GM23248 (cell line): ENCODE data around the gene PTCD2. TPM values are rescaled to one million over a fixed set of nuclear protein-coding genes. Genes with fewer than 3 reads are reported as not detected.

Source experiments
- DNase-seq: peaks from one replicate; pipeline ENCODE4 v3.0.0-alpha.2; 2015
- H2AFZ ChIP-seq: fragments of 200-600 bp; sonication (generic); 2 replicates; pipeline ENCODE4 v1.6.1; 2016; ENCODE audit warnings: antibody characterized with exemption
- H3F3A ChIP-seq: fragments of 200-600 bp; sonication (generic); 2 replicates; pipeline ENCODE4 v1.6.1; 2016; ENCODE audit warnings: mild to moderate bottlenecking, antibody characterized with exemption, mixed run types; ENCODE audit not compliant: insufficient read depth
- H3K27ac ChIP-seq: fragments of 200-600 bp; sonication (generic); 2 replicates; pipeline ENCODE4 v1.5.1; 2016; ENCODE audit warnings: mild to moderate bottlenecking
- H3K27me3 ChIP-seq: fragments of 200-600 bp; sonication (generic); replicated peaks from 2 replicates; pipeline ENCODE4 v1.6.1; 2016; ENCODE audit warnings: mild to moderate bottlenecking; ENCODE audit not compliant: insufficient read depth
- H3K36me3 ChIP-seq: fragments of 200-600 bp; sonication (generic); 2 replicates; pipeline ENCODE4 v1.6.1; 2016; ENCODE audit warnings: low read depth, mild to moderate bottlenecking
- H3K4me1 ChIP-seq: fragments of 200-600 bp; sonication (generic); 2 replicates; pipeline ENCODE4 v1.6.1; 2016; ENCODE audit warnings: mild to moderate bottlenecking; ENCODE audit not compliant: insufficient read depth
- H3K4me2 ChIP-seq: fragments of 200-600 bp; sonication (generic); one replicate; pipeline ENCODE4 v1.6.1; 2016; ENCODE audit warnings: mild to moderate bottlenecking; ENCODE audit not compliant: unreplicated experiment
- H3K4me3 ChIP-seq: fragments of 200-600 bp; sonication (generic); 2 replicates; pipeline ENCODE4 v1.5.1; 2016; ENCODE audit warnings: mild to moderate bottlenecking
- H3K79me2 ChIP-seq: fragments of 200-600 bp; sonication (generic); 2 replicates; pipeline ENCODE4 v1.6.1; 2016; ENCODE audit warnings: mild to moderate bottlenecking; ENCODE audit not compliant: insufficient read depth
- H3K9ac ChIP-seq: fragments of 200-600 bp; sonication (generic); 2 replicates; pipeline ENCODE4 v1.6.1; 2016; ENCODE audit warnings: mild to moderate bottlenecking
- H3K9me2 ChIP-seq: fragments of 200-600 bp; sonication (generic); 2 replicates; pipeline ENCODE4 v1.6.1; 2016; ENCODE audit warnings: mixed run types, mild to moderate bottlenecking, moderate library complexity; ENCODE audit not compliant: insufficient read depth
- H3K9me3 ChIP-seq: fragments of 200-600 bp; sonication (generic); one replicate; pipeline ENCODE4 v1.6.1; 2017; ENCODE audit warnings: low read depth
- H4K20me1 ChIP-seq: fragments of 200-600 bp; sonication (generic); 2 replicates; pipeline ENCODE4 v1.6.0; 2016; ENCODE audit not compliant: insufficient read depth
- EZH2 ChIP-seq: fragments of 200-600 bp; sonication (generic); IDR thresholded peaks from 2 replicates; pipeline ENCODE4 v1.6.1; 2018; ENCODE audit warnings: antibody characterized with exemption, mild to moderate bottlenecking; ENCODE audit not compliant: insufficient read depth, poor library complexity, severe bottlenecking
- EZH2phosphoT487 ChIP-seq: fragments of 200-600 bp; sonication (generic); IDR thresholded peaks from 2 replicates; pipeline ENCODE4 v1.6.1; 2018; ENCODE audit warnings: antibody characterized with exemption, moderate library complexity, mild to moderate bottlenecking, low read depth; ENCODE audit not compliant: insufficient read depth
- WGBS, 2 experiments: methylation state at CpG; one replicate each; pipeline ENCODE4 v1.1.6; 2015 to 2017; ENCODE audit warnings: low lambda C conversion rate in 2 of 2, low coverage in 1 of 2; ENCODE audit errors: missing lambda C conversion rate in 2 of 2; 5-methylcytosine and 5-hydroxymethylcytosine counted together
- in situ Hi-C: fragments of 300-500 bp; cut with MboI; formaldehyde crosslinking; loops from 2 replicates; pipeline ENCODE4 v1.15.0; 2020
- polyA plus RNA-seq: library from polyadenylated mRNA; unstranded; fragments of >200 nt; fragmentation: Nextera tagmentation; extraction: Ambion mirVana; gene quantifications from 2 replicates; pipeline ENCODE4 v1.2.1, GENCODE V29; 2016
- total RNA-seq: library from RNA; depleted of rRNA; stranded (reverse); fragments of >200 nt; shearing (Covaris generic); gene quantifications from 2 replicates; pipeline ENCODE4 v1.2.3, GENCODE V29; 2014

PTCD2 gene
- total and polyA plus RNA-seq, 2 experiments from 2014 or later, result 11.1 to 15.5 TPM

GRCh38 chr5:72347801-72348308 lies 27.7 kb downstream of the PTCD2 start:
- H3K9me3 ChIP-seq, result no peaks in the 10 kb centered on the region
- no peaks in the 10 kb centered on the region for H3K27me3 ChIP-seq
- H3K4me3 ChIP-seq, result peak overlapping the region; percentile 35
- H4K20me1 ChIP-seq, result no peaks in the 10 kb centered on the region
- H3K27ac ChIP-seq, result peak overlapping the region; percentile 86
- peak overlapping the region; percentile 14; the same call in 1 of the 2 replicates for H2AFZ ChIP-seq
- 1% methylated on average over 4 of the region's 4 CpGs for WGBS, 2 experiments
- in situ Hi-C loops, result no loop called here
- TF ChIP-seq EZH2phosphoT487 (no peak), EZH2 (no peak)
- H3K79me2 ChIP-seq, result no peaks in the 10 kb centered on the region
- H3K9me2 ChIP-seq, result no peaks in the 10 kb centered on the region
- H3K9ac ChIP-seq, result peak overlapping the region; percentile 53
- peaks cover 23% of the 10 kb centered on the region for H3K4me1 ChIP-seq
- DNase-seq, result peak; percentile 96
- H3K36me3 ChIP-seq, result peaks cover 14% of the 10 kb centered on the region; the same call in 1 of the 2 replicates
- peaks cover 36% of the 10 kb centered on the region for H3F3A ChIP-seq
- H3K4me2 ChIP-seq, result peak overlapping the region; percentile 62

- Histone ChIP-seq H2AFZ (no peak overlapping the region), H3K4me3 (no peak overlapping the region), H3K9me3 (no peaks in the 10 kb centered on the region), H3K27ac (no peak overlapping the region), H3K9me2 (no peaks in the 10 kb centered on the region), H3K4me1 (peaks cover 33% of the 10 kb centered on the region), H3K36me3 (no peaks in the 10 kb centered on the region), H3F3A (peaks cover 40% of the 10 kb centered on the region), H4K20me1 (no peaks in the 10 kb centered on the region), H3K4me2 (no peak overlapping the region), H3K27me3 (no peaks in the 10 kb centered on the region), H3K9ac (no peak overlapping the region), H3K79me2 (no peaks in the 10 kb centered on the region)
- no peak for TF ChIP-seq EZH2
- no peak for TF ChIP-seq EZH2phosphoT487
- 73 to 82% methylated on average over 2 of the region's 2 CpGs for WGBS, 2 experiments
- in situ Hi-C loops, result loop anchor here (10.0 kb wide), 1 partner anchor 493 kb away; no protein-coding TSS in a partner anchor
- peak; percentile 19 for DNase-seq
Observed at GRCh38 chr5:72351376-72351775, 31.2 kb downstream of the PTCD2 start.

GRCh38 chr5:72352616-72353015 lies 32.4 kb downstream of the PTCD2 start:
- no peaks in the 10 kb centered on the region for H3K9me2 ChIP-seq
- H3F3A ChIP-seq, result peaks cover 28% of the 10 kb centered on the region
- no peaks in the 10 kb centered on the region for H3K9me3 ChIP-seq
- H4K20me1 ChIP-seq, result no peaks in the 10 kb centered on the region
- H3K9ac ChIP-seq, result peak overlapping the region; percentile 17; the same call in 1 of the 2 replicates
- 97% methylated on average over 1 of the region's 1 CpG for WGBS, 2 experiments
- H3K4me2 ChIP-seq, result no peak overlapping the region
- no peak for TF ChIP-seq EZH2phosphoT487
- TF ChIP-seq EZH2, result no peak
- no peak overlapping the region for H2AFZ ChIP-seq
- no peaks in the 10 kb centered on the region for H3K79me2 ChIP-seq
- H3K27ac ChIP-seq, result peak overlapping the region; percentile 74
- in situ Hi-C loops, result loop anchor here (10.0 kb wide), 1 partner anchor 492 kb away; no protein-coding TSS in a partner anchor
- H3K4me3 ChIP-seq, result no peak overlapping the region
- H3K4me1 ChIP-seq, result peaks cover 27% of the 10 kb centered on the region
- no peak for DNase-seq
- no peaks in the 10 kb centered on the region for H3K27me3 ChIP-seq
- H3K36me3 ChIP-seq, result no peaks in the 10 kb centered on the region

- no peaks in the 10 kb centered on the region for H3K36me3 ChIP-seq
- H3K27me3 ChIP-seq, result no peaks in the 10 kb centered on the region
- H3F3A ChIP-seq, result peaks cover 26% of the 10 kb centered on the region
- H3K4me1 ChIP-seq, result peaks cover 26% of the 10 kb centered on the region
- peak overlapping the region; percentile 17; the same call in 1 of the 2 replicates for H3K9ac ChIP-seq
- no peak overlapping the region for H3K4me3 ChIP-seq
- in situ Hi-C loops, result loop anchor here (10.0 kb wide), 1 partner anchor 492 kb away; no protein-coding TSS in a partner anchor
- H3K9me3 ChIP-seq, result no peaks in the 10 kb centered on the region
- H3K27ac ChIP-seq, result peak overlapping the region; percentile 74
- H3K4me2 ChIP-seq, result no peak overlapping the region
- TF ChIP-seq EZH2 (no peak), EZH2phosphoT487 (no peak)
- no peaks in the 10 kb centered on the region for H4K20me1 ChIP-seq
- no peaks in the 10 kb centered on the region for H3K79me2 ChIP-seq
- no peaks in the 10 kb centered on the region for H3K9me2 ChIP-seq
- H2AFZ ChIP-seq, result no peak overlapping the region
- DNase-seq, result peak; percentile 92
Observed at GRCh38 chr5:72353046-72353445, 32.9 kb downstream of the PTCD2 start.
